GM04503 (cell line): ENCODE results near the gene SSBP2.
"Not testable (repeated sequence)": the region's sequence is repeated elsewhere in the genome, so short reads cannot be mapped to it uniquely, and the experiment has no call there.

Experiments used
- DNase-seq: peaks from one replicate; pipeline ENCODE4 v3.0.0-alpha.2; 2012; ENCODE audit warnings: low read depth

The SSBP2 gene

GRCh38 chr5:81728301-81728700, 22.6 kb downstream of the SSBP2 start:
- DNase-seq = no peak

- no peak for DNase-seq
Measured at GRCh38 chr5:81726297-81726696, 24.6 kb downstream of the SSBP2 start.

GRCh38 chr5:81724571-81724970, 26.3 kb downstream of the SSBP2 start:
- DNase-seq = no peak

GRCh38 chr5:81724108-81724507, 26.8 kb downstream of the SSBP2 start:
- no peak for DNase-seq

- no peak for DNase-seq
Measured at GRCh38 chr5:81721049-81721448, 29.8 kb downstream of the SSBP2 start.

- DNase-seq = no peak
Measured at GRCh38 chr5:81719743-81720345, 31.1 kb downstream of the SSBP2 start.

- no peak for DNase-seq
Measured at GRCh38 chr5:81718300-81718699, 32.6 kb downstream of the SSBP2 start.

- DNase-seq = no peak
Measured at GRCh38 chr5:81717860-81718259, 33.0 kb downstream of the SSBP2 start.

GRCh38 chr5:81717226-81717625, 33.7 kb downstream of the SSBP2 start:
- no peak for DNase-seq

GRCh38 chr5:81714076-81714475, 36.8 kb downstream of the SSBP2 start:
- not testable (repeated sequence) for DNase-seq

- DNase-seq = no peak
Measured at GRCh38 chr5:81708889-81709288, 42.0 kb downstream of the SSBP2 start.

GRCh38 chr5:81703840-81704239, 47.1 kb downstream of the SSBP2 start:
- DNase-seq = no peak

- DNase-seq = no peak
Measured at GRCh38 chr5:81700166-81700565, 50.7 kb downstream of the SSBP2 start.

- DNase-seq = no peak
Measured at GRCh38 chr5:81698813-81699212, 52.1 kb downstream of the SSBP2 start.

- no peak for DNase-seq
Measured at GRCh38 chr5:81696418-81697397, 54.2 kb downstream of the SSBP2 start.

- no peak for DNase-seq
Measured at GRCh38 chr5:81694726-81695125, 56.2 kb downstream of the SSBP2 start.

- no peak for DNase-seq
Measured at GRCh38 chr5:81688215-81688614, 62.7 kb downstream of the SSBP2 start.

GRCh38 chr5:81687292-81687691, 63.6 kb downstream of the SSBP2 start:
- DNase-seq = no peak

- DNase-seq = no peak
Measured at GRCh38 chr5:81685471-81685870, 65.4 kb downstream of the SSBP2 start.

GRCh38 chr5:81679885-81680284, 71.0 kb downstream of the SSBP2 start:
- DNase-seq = no peak

GRCh38 chr5:81675420-81675819, 75.5 kb downstream of the SSBP2 start:
- DNase-seq = no peak

- no peak for DNase-seq
Measured at GRCh38 chr5:81665795-81666194, 85.1 kb downstream of the SSBP2 start.

- DNase-seq = not testable (repeated sequence)
Measured at GRCh38 chr5:81660624-81661023, 90.3 kb downstream of the SSBP2 start.
